ENCODE measurements around the gene MOCS1.

MOCS1 gene

DNA sequence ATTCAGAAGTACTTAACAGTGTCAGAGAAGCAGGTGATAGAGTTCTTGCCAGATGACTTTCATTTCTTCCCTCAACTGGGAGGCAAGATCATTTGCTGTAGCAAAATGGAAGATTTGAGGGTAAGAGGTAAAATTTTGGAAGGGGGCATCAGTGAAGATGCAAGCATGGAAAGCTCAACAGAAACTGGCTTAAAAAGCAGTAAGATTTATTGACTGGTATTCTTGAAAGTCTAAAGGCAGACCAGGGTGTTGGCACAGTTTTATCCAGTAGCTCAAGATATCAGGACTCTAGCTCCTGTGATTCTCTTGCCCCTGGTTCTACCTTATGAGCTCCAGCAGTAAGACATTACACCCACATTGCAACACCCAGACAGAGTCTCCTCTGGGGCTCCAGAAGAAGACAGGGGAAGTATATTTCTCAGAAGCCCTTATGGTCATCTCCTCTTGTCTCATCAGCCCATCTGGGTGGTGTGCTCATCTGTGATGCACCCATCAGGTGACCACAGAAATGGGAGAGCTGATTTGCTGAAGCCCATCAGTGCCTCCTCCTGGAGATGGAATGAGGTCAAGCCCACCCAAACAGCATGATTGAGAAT is 16.0 kb upstream of the MOCS1 start:
- TF ChIP-seq, protein P1, sequence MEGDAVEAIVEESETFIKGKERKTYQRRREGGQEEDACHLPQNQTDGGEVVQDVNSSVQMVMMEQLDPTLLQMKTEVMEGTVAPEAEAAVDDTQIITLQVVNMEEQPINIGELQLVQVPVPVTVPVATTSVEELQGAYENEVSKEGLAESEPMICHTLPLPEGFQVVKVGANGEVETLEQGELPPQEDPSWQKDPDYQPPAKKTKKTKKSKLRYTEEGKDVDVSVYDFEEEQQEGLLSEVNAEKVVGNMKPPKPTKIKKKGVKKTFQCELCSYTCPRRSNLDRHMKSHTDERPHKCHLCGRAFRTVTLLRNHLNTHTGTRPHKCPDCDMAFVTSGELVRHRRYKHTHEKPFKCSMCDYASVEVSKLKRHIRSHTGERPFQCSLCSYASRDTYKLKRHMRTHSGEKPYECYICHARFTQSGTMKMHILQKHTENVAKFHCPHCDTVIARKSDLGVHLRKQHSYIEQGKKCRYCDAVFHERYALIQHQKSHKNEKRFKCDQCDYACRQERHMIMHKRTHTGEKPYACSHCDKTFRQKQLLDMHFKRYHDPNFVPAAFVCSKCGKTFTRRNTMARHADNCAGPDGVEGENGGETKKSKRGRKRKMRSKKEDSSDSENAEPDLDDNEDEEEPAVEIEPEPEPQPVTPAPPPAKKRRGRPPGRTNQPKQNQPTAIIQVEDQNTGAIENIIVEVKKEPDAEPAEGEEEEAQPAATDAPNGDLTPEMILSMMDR (IDR thresholded peaks at IDR 0.05; ENCODE audit: low read length, missing control alignments): no peak
- no peak overlapping the region for H3K4me3 ChIP-seq (replicated peaks; ENCODE audit: low read depth, low read length)
- no peak for DNase-seq (ENCODE audit: low read depth)

DNA sequence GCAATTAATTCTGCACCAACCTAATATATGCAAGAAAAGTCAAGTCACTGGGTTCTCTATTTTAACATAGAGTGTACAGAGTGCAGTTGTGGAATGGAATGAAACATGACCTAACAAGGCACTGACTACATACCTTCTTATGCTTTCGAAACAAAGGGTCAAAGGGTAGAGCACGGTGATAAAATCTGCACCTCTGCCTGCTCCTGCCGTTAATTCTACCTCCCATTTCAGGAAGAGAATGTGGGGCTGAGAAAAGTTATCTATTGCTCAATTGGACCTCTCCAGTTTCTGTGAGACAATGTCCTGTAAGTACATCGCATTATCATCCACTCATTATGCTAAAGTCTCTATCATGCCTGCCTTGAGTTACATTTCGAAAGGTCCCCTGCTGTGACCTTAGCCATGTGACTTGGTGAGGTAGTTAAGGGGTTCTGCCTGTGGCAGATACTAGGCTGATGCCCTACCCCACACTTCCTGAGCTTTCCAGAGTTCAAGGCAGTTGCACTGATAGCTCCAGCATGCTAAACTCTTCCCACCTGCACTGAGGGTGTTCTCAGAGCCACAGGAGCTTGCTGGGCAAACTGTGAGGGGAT is 14.0 kb upstream of the MOCS1 start:
- TF ChIP-seq, protein P1 (IDR thresholded peaks at IDR 0.05; ENCODE audit: low read length, missing control alignments): no peak
- DNase-seq (ENCODE audit: low read depth): no peak
- no peak overlapping the region for H3K4me3 ChIP-seq (replicated peaks; ENCODE audit: low read depth, low read length)

DNA sequence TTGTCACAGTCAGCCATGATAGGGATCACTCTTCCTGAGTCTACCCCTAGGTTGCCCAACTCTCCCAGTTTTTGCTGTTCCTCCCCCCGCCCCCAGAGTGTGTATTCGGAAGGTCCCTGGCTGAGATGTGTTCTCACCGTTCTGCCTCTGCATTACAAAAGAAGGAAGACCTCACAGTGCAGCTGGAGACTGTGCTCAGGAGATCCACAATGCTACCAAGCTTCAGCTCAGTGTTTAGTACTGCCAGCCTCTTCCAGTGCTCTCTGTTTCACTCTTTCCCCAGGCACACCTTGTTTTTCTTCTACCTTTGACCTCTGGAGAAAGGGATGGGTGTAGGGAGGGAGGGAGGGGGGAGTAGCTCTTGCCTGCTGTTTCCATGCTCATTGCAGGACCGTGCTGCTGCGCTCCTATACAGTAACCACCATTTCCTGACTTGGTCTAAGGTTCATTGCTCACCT is 13.4 kb upstream of the MOCS1 start:
- DNase-seq (ENCODE audit: low read depth): no peak
- TF ChIP-seq, protein P1 (IDR thresholded peaks at IDR 0.05; ENCODE audit: low read length, missing control alignments): no peak
- no peak overlapping the region for H3K4me3 ChIP-seq (replicated peaks; ENCODE audit: low read depth, low read length)

DNA sequence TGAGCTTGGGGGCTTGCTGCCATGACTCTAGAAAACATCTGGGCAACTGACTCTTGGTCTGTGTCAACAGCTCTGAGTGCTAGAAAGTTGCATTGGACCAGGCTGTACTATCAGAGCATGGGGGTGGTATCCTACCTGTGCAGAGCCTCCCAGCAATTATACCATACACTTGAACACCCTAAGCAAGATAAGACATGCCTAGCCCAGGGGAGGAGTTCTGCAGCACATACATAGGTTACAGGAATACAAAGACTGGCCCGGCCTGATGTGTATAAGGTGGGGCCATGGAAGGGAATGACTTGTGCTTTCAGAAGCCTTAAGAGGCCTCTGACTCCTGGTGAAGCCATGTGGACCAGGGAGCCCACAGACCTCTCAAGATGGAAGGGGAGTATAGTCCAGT is 11.4 kb upstream of the MOCS1 start:
- DNase-seq (ENCODE audit: low read depth): no peak
- H3K4me3 ChIP-seq (replicated peaks; ENCODE audit: low read depth, low read length): no peak overlapping the region

DNA sequence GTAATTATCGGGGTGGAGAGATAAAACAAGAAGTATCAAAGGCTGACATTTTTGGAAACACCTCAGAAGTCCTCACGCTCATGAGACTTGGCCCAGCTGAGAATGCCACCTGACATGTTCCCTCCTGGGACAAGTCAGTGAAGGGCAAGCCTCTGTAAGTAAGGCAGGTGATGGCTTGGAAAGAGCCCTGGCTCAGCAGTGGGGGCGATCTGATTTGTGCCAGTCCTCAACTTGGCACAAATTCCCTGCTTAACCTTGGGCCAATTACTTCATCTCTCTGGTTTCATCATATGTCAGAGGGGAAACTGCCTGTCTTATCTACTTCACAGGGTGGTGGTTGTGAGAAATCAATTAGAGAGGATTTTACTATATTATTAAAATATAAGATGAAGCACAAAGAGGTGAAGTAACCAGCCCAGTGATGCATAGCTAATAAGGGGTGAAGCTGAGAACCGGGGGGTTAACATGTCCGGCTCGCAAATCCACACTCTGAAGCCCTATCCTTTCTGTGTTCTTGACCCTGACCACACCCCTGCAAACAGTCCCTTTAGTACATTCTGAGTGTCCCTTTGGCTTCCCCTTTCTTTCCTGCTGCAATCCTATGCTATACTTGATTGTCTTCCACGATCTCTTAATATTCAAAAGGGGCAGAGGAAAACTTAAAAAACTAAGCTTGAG is 8.8 kb upstream of the MOCS1 start:
- TF ChIP-seq, protein P1 (IDR thresholded peaks at IDR 0.05; ENCODE audit: low read length, missing control alignments): no peak
- H3K4me3 ChIP-seq (replicated peaks; ENCODE audit: low read depth, low read length): no peak overlapping the region
- DNase-seq (ENCODE audit: low read depth): no peak

More for the DNA sequence above, 11.4 kb upstream of the MOCS1 start:
- TF ChIP-seq, protein P1 (IDR thresholded peaks at IDR 0.05; ENCODE audit: low read length, missing control alignments): no peak

DNA sequence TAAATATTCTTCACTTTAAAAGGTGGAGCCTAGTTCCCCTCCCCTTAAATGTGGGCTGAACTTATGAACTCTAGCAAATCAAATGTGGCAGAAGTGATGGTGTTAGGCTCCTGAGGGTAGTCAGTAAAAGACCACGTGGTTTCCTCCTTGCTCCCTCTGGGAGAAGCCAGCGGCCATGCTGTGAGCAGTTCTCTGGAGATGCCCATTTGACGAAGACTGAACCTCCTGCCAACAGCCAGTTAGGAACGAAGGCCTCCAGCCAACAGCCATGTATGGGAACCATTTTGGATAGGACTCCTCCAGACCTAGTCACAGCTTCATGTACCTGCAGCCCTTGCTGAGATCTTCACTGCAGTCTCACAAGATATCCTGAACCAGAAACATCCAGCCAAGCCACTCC is 7.6 kb upstream of the MOCS1 start:
- TF ChIP-seq, protein P1 (IDR thresholded peaks at IDR 0.05; ENCODE audit: low read length, missing control alignments): no peak
- no peak overlapping the region for H3K4me3 ChIP-seq (replicated peaks; ENCODE audit: low read depth, low read length)
- no peak for DNase-seq (ENCODE audit: low read depth)

Measured in fibroblast of pulmonary artery (primary cell).